GM18951 (cell line): ENCODE measurements around the gene CIRBP.

Source experiments
- POLR2A ChIP-seq: IDR thresholded peaks from 4 replicates; pipeline ENCODE4 v1.6.1; 2011; ENCODE audit warnings: mild to moderate bottlenecking; ENCODE audit not compliant: insufficient read length, insufficient read depth; ENCODE audit errors: extremely low read depth
- in situ Hi-C: fragments of 300-500 bp; cut with MboI; formaldehyde crosslinking; loops from one replicate; pipeline ENCODE4 v1.12.0; 2022; ENCODE audit warnings: low sequenced_read_pairs, mixed read lengths, inconsistent platforms; ENCODE audit not compliant: unreplicated experiment

Gene CIRBP

DNA sequence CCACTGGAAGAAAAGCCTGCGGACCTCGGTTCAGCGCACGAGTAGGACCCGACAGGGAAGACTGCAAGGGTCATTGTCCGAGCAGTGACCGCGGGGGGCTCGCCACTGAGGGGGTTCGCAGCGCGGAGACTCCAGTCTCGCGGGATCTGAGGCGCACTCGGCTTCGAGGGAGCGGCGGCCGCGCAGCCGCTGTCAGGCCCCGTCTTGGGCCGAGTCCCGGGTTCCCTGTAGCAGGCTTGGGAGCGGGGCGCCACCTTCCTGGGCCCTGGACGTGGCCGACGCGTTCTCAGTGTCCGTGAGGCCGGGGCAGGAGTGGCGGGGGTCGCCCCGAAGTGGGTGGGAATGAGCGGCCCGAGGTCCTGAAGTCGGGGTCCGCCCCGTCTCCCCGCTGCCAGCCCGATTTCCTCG, 5.7 kb downstream of the CIRBP start:
- in situ Hi-C loops, result no loop called here

DNA sequence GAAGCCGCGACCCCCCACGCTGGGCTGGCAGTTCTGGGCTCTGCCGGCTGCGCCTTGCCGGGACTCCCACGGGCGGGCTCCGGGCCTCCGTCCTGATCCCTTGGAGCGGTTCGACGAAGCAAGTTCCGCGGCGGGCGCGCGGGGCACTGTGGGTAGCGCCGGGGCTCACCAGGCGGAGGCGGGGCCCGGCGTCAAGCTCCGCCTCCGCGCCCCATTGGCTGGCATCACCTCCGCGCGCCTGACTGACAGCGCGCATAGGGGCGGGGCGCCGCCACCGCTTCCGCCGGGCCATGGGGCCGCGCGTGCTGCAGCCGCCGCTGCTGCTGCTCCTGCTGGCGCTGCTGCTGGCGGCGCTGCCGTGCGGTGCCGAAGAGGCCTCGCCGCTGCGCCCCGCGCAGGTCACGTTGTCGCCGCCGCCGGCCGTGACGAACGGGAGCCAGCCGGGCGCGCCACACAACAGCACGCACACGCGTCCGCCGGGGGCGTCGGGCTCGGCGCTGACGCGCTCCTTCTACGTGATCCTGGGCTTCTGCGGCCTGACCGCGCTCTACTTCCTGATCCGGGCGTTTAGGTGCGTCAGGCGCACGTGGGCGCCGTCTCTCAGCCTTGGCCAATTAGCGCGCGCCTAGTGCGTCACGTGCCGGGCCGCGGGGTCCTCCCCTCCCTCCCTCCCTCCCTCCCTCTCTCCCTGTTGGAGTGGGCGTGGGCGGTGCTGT, 6.3 kb downstream of the CIRBP start, which contains the start of gene FAM174C:
Gene FAM174C (plus strand): TSS at position 271 of the 716 bp plus-strand sequence. CDS start 20 bp downstream, at position 291.
- in situ Hi-C loops, result no loop called here
- TF ChIP-seq POLR2A, result peak; percentile 95

More for the DNA sequence above, 5.7 kb downstream of the CIRBP start:
- TF ChIP-seq POLR2A, result no peak

DNA sequence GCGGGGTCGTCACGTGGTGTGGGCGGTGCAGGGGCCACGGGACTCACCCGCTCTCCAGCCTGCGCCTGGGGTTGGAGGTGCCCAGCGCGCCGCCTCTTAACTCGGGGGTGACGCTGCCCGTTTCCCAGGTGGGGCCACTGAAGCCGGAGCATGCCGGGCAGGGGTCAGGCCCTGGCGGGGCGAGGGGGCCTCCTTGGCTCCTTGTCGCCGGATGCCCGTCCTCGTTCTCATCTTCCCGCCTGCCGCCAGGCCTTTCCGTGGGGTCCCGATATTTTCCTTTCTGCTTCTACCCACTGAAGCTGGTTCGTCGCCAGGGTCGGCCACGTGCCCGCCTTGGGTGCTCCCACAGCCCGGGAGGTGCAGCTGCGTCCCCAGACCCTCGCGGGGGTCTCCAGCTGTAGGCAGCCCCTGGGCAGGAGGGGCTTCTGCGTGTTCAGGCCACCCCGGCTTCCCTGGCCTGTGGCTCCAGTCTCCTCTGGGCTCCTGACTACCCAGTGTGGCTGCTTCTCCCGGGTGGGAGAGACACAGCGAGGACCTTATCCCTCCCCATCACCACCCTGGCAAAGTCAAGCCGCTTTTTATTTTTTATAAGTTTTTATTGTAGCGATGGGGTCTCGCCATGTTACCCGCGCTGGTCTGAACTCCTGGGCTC, 7.0 kb downstream of the CIRBP start:
- TF ChIP-seq POLR2A, result no peak

DNA sequence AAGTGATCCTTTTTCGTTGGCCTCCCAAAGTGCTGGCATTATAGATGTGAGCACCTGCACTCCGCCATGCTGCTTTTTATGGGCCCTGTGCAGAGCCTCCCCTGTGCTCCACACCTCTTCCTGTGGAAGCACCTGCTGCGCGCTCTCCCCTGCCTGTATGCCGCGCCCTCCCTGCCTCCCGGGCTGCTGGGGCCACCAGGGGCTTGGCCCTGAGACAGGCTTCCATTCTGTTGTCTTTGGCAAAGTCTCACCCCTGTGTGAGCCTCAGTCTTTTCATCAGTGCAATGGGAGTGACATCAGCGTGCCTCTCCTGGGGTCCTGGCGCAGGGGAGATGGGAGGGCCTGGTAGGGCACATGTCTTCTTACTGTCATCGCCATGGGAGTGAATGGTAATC, 7.5 kb downstream of the CIRBP start:
- no peak for TF ChIP-seq POLR2A
- in situ Hi-C loops, result no loop called here

More for the DNA sequence above, 7.0 kb downstream of the CIRBP start:
- in situ Hi-C loops, result no loop called here

DNA sequence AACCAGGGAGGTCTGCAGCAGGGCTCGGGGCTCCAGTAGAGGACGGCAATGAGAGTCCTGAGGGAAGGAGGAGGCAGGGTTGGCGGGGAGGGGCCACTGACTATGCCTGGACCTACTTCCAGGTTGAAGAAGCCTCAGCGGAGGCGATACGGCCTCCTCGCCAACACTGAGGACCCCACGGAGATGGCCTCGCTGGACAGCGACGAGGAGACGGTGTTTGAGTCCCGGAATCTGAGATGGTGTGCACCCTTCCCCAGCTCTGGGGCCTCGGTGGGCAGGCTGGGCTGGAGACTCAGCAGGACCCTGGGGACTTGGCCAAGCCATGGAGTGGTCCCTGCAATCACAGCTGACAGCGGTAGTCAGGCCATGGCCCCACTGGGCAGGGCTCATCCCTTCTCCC, 7.9 kb downstream of the CIRBP start:
- in situ Hi-C loops, result no loop called here
- TF ChIP-seq POLR2A, result no peak

DNA sequence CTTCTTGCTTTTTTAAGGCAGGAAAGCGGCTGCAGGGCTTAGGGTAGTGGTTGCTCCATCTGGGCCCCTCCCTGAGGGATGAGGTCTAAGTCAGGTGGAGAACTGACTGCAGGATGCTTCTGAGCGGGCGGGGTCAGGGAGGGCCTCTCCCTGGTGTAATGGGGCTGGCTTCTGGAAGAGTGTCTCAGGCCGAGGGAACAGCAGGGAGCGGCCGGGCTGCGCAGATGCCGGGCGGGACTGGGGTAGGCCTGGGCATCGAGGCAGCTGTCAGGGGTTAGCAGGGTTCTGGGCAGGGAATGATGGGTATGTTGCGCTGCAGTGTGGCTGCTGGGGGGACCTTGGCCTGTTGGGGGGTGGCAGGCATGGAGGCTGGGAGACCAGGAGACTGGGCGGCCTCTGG, 8.9 kb downstream of the CIRBP start:
- no peak for TF ChIP-seq POLR2A
- in situ Hi-C loops, result no loop called here

DNA sequence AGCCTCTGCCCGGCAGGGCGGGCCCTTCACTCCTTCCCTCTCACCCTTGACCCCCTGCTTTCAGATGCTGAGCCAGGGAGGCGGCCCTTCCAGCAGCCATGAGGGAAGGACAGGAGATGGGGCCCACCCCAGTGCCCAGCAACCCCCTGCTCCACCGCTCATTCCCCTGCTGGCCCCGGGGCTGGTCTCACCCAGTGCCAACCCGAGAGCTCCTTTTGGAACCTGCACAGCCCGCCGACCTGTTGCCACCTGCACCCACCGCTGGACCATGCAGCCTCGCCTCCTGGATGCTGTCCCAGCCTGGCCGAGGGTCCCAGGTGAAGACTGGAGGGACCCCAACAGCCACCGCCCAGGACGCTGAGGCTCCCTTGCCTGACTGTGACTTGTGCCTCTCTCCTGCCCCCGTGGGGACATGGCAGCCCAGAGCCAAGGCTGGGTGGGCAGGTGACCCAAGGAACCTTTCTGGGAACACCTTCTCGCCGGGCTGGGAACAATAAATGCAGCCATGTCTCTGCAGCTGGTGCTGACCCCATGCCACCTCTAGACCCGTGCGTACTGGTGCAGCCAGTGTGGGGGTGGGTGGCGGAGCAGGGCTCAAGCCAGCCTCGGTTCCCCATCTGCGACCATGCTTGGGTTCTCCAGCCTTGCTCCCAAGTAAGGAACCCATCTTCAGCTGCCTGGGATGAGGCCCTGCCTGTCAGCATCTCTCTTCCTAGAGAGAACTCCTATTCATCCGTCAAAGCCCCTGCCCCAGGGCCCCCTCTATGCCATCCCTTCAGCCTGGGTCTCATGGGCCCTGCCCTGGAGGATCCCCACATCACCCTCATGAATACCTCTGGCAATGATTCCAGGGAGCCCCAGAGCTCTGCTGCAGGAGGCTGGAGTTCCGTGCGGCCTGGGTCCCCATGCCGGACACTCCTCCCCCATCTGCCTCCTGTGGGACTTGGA, 9.9 kb downstream of the CIRBP start:
- in situ Hi-C loops, result no loop called here
- no peak for TF ChIP-seq POLR2A

DNA sequence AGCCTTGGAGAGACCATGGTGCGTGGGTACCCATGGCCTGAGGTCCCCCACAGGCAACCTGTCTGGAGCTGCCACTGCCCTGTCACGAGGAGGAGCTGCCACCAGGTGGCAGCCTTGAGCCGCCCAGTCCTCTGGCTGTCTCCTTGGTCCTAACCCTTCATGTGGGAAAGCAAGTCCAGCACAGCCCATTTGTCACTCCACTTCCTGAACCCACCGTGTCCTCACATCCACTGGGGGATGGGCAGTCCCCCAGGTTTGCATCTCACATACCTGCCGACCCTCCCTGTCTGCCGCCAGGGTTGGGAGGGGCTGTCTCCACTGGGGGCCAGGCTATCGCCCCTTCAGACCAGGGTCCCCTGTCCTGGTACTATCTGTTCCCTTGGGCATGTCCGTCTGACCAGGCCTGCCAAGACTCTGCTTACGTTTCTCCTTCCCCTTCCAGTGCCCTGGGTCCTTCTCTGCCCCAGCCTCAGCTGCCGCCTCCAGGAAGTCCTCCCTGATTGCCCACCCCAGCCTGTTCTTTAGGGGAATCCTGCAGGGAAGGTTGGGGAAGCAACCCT, 10.7 kb downstream of the CIRBP start:
- in situ Hi-C loops, result no loop called here
- TF ChIP-seq POLR2A, result no peak

DNA sequence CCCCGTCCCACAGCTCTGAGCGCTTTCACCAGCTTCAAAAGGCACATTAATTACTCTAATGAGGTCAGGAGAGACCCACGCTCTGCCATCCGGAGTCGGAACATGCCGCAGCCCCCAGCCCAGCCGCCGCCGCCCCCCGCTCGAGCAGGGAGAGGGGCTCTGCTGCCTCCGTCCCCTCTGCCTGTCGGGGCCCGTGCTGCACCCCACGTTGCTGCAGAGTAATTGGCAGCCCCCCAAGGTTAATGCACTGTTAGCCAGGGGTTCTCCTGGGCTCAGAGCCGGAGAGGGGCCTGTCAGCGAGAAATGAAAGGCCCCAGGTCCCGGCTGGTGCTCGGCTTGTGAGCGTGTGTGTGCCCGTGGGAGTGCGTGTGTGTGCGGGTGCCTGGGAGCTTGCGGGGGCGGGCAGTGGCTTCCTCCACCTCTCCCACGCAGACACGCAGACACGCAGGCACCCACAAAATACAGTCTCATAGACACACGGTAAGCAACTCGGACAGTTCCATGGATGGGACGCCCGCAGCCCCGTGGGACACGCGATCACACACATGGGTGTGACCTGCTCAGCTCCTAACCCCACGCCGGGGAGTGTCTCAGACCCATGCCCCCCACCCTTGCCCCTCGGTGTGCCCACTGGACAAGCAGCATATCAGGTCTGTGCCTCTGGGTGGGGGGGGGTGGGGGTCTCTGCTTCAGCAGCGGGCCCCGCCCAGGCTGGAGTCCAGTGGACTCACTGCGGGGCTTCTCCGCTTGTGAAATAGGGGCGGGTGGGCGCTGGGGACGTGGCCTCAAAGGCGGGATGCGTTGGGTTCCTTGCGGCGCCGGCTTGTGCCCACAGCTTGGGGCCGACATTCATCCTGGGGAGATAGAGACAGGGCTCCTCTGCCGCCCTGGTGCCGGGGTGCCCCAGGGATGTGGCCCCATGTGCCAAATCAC, 11.8 kb downstream of the CIRBP start:
- in situ Hi-C loops, result no loop called here
- TF ChIP-seq POLR2A, result no peak

DNA sequence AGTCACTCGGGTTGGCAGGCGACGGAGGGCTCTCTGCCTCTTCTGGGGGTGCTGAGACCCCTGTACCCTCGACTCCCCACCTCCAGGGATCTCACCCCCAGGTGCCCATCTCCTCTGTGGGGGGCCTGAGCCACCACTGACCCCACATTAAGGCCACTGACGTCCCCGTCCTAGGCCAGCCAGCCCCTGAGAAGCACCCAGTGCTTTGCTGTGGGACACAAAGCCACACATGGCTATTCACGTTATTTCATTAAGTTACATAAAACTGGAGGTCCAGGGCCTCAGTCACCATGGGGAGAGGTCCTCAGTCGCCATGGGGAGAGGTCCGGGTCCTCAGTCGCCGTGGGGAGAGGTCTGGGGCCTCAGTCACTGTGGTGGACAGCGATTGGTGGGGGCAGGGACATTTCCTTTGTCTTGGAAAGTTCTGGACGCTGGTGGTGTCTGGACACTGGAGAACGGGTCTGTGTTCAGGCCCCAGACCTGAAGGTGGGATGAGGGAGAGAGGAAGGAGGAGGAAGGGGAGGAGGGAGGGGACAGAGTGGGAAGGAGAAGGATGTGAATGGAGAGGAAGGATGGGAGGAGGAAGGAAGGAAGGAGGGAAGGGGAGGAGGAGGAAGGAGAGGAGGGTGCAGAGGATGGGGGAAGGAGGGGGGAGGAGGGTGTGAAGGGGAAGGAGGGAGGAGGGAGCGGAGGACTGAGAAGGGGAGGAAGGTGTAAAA, 12.6 kb downstream of the CIRBP start:
- in situ Hi-C loops, result no loop called here

DNA sequence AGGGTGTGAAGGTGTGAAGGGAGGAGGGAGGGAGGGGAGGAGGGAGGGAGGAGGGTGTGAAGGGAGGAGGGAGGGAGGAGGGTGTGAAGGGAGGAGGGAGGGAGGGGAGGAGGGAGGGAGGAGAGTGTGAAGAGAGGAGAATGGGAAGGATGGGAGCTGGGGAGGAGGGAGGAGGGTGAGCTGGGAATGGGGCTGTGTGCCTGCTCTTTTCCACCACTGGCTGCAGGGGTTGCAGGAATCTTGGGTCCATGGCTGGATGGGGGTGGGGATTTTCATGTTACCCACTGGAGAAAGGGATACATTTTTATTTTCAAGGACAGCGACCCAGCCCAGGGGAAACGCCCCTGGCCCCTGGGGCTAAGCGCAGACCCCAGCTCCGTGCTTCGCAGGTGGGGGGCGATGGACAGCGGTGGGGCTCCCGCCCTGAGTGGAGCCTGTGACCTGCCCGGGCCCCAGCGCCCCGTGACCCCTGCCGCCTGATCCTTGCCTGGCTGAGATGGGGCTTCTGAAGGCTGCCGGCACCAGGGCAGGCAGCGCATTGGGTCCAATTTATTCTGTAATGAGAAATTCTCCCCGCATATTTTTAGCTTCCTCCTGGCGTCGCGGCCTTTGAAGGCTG, 13.6 kb downstream of the CIRBP start:
- in situ Hi-C loops, result no loop called here
- TF ChIP-seq POLR2A, result no peak

More for the DNA sequence above, 12.6 kb downstream of the CIRBP start:
- TF ChIP-seq POLR2A, result no peak
